DND-41 (cell line): Measurements from ENCODE around the gene GPC5.
"Not testable (repeated sequence)": the region's sequence is repeated elsewhere in the genome, so short reads cannot be mapped to it uniquely, and the experiment has no call there.

ENCODE experiments used
- EZH2 ChIP-seq: IDR thresholded peaks from 3 replicates; pipeline ENCODE4 v1.6.1; 2012; ENCODE audit warnings: borderline replicate concordance, low read depth, mild to moderate bottlenecking, moderate library complexity, low read length, inconsistent platforms; ENCODE audit not compliant: severe bottlenecking
- TF ChIP-seq, protein P1 (sequence below): IDR thresholded peaks from 2 replicates; pipeline ENCODE4 v1.5.1; 2012; ENCODE audit warnings: borderline replicate concordance, low read length, moderate library complexity, mild to moderate bottlenecking; ENCODE audit not compliant: poor library complexity, severe bottlenecking; ENCODE audit errors: extremely low read depth

DNA sequence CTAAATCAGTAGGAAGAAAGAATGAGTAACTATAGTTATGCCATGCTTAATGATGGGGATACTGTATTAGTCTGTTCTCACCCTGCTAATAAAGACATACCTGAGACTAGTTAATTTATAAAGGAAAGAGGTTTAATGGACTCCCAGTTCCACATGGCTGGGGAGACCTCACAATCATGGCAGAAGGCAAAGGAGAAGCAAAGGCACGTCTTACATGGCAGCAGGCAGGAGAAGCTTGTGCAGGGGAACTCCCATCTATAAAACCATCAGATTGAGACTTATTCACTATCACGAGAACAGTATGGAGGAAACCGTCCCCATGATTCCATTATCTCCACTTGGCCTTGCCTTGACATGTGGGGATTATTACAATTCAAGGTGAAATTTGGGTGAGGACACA lies 1084.4 kb downstream of the GPC5 start:
- TF ChIP-seq, protein P1, sequence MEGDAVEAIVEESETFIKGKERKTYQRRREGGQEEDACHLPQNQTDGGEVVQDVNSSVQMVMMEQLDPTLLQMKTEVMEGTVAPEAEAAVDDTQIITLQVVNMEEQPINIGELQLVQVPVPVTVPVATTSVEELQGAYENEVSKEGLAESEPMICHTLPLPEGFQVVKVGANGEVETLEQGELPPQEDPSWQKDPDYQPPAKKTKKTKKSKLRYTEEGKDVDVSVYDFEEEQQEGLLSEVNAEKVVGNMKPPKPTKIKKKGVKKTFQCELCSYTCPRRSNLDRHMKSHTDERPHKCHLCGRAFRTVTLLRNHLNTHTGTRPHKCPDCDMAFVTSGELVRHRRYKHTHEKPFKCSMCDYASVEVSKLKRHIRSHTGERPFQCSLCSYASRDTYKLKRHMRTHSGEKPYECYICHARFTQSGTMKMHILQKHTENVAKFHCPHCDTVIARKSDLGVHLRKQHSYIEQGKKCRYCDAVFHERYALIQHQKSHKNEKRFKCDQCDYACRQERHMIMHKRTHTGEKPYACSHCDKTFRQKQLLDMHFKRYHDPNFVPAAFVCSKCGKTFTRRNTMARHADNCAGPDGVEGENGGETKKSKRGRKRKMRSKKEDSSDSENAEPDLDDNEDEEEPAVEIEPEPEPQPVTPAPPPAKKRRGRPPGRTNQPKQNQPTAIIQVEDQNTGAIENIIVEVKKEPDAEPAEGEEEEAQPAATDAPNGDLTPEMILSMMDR, result not testable (repeated sequence)
- not testable (repeated sequence) for TF ChIP-seq EZH2
